Common myeloid progenitor, CD34-positive (primary cell): Measurements from ENCODE around the gene AGBL4.

Experiments used
- CTCF ChIA-PET: fragments of 350-600 bp; sonication (Branson Sonifier 250); formaldehyde crosslinking; loops from one replicate; lab custom pipeline; 2021; ENCODE audit warnings: antibody characterized with exemption; lab: Charles Lee
- POLR2A ChIA-PET: fragments of 350-600 bp; sonication (Branson Sonifier 250); formaldehyde crosslinking; loops from one replicate; lab custom pipeline; 2021; ENCODE audit warnings: antibody characterized with exemption; lab: Charles Lee
- DNase-seq, 3 donors: peaks; one replicate each; pipeline versions ENCODE4 v3.0.0 to v3.0.0-alpha.2; 2013
- H3K27ac ChIP-seq, 2 experiments: 1 replicate in 1 of 2; 2 replicates in 1 of 2; pipeline ENCODE4 v1.7.0; 2013; ENCODE audit warnings: inconsistent platforms in 2 of 2, low read length in 2 of 2, mild to moderate bottlenecking in 2 of 2, low read depth in 1 of 2, moderate library complexity in 1 of 2; ENCODE audit not compliant: severe bottlenecking in 2 of 2, insufficient read depth in 1 of 2, poor library complexity in 1 of 2
- H3K27me3 ChIP-seq, 5 experiments: replicated peaks in 2 of 5; 1 replicate in 3 of 5; 2 replicates in 2 of 5; pipeline versions ENCODE4 v1.6.1 to v1.7.0; 2013; ENCODE audit warnings: low read length in 4 of 5, mild to moderate bottlenecking in 2 of 5, moderate library complexity in 2 of 5, inconsistent platforms in 1 of 5; ENCODE audit not compliant: insufficient read depth in 5 of 5, control insufficient read depth in 4 of 5
- H3K36me3 ChIP-seq, 4 experiments: 1 replicate in 2 of 4; 2 replicates in 2 of 4; pipeline versions ENCODE4 v1.6.1 to v1.7.0; 2013; ENCODE audit warnings: low read length in 3 of 4, control low read depth in 1 of 4, mild to moderate bottlenecking in 1 of 4; ENCODE audit not compliant: control insufficient read depth in 4 of 4, insufficient read depth in 4 of 4
- H3K4me1 ChIP-seq, 4 experiments: 1 replicate in 3 of 4; 2 replicates in 1 of 4; pipeline versions ENCODE4 v1.6.1 to v1.7.1; 2013; ENCODE audit warnings: low read length in 3 of 4, mild to moderate bottlenecking in 3 of 4, control low read depth in 1 of 4, inconsistent platforms in 1 of 4, moderate library complexity in 1 of 4; ENCODE audit not compliant: control insufficient read depth in 4 of 4, insufficient read depth in 4 of 4; ENCODE audit errors: control extremely low read depth in 1 of 4
- H3K4me3 ChIP-seq, 7 experiments: 1 replicate in 4 of 7; 2 replicates in 3 of 7; pipeline versions ENCODE4 v1.5.1 to v1.7.0; 2013; ENCODE audit warnings: mild to moderate bottlenecking in 7 of 7, low read length in 6 of 7, moderate library complexity in 6 of 7, inconsistent platforms in 2 of 7, low read depth in 2 of 7, control low read depth in 1 of 7; ENCODE audit not compliant: insufficient read depth in 4 of 7, control insufficient read depth in 1 of 7; ENCODE audit errors: extremely low read depth in 1 of 7
- H3K9me3 ChIP-seq, 5 experiments: 1 replicate in 4 of 5; 2 replicates in 1 of 5; pipeline versions ENCODE4 v1.6.1 to v1.7.1; 2013; ENCODE audit warnings: low read length in 4 of 5, mild to moderate bottlenecking in 2 of 5, inconsistent platforms in 1 of 5, low read depth in 1 of 5, moderate library complexity in 1 of 5; ENCODE audit not compliant: control insufficient read depth in 4 of 5, insufficient read depth in 2 of 5; ENCODE audit errors: control extremely low read depth in 1 of 5
- WGBS: methylation state at CpG from one replicate; pipeline ENCODE4 v1.1.5; 2013; ENCODE audit not compliant: insufficient coverage; 5-methylcytosine and 5-hydroxymethylcytosine counted together

Gene AGBL4

GRCh38 chr1:49086327-49086726 lies 937.4 kb downstream of the AGBL4 start:
- ChIA-PET CTCF (no interaction called here), POLR2A (no interaction called here)
- H3K9me3 ChIP-seq = peaks cover 0 to 3% (median 0%) of the 10 kb centered on the region in 5 experiments
- H3K27me3 ChIP-seq = peaks cover 0 to 2% (median 0%) of the 10 kb centered on the region in 5 experiments
- no peak overlapping the region for H3K4me3 ChIP-seq
- no peaks in the 10 kb centered on the region for H3K4me1 ChIP-seq
- no peaks in the 10 kb centered on the region for H3K36me3 ChIP-seq
- DNase-seq = no peak
- H3K27ac ChIP-seq = no peak overlapping the region
- WGBS = 89% methylated on average over 2 of the region's 2 CpGs

GRCh38 chr1:49085079-49085478 lies 938.7 kb downstream of the AGBL4 start:
- no peaks in the 10 kb centered on the region for H3K4me1 ChIP-seq
- H3K36me3 ChIP-seq = no peaks in the 10 kb centered on the region
- H3K27ac ChIP-seq = no peak overlapping the region
- WGBS = 83% methylated on average over 2 of the region's 3 CpGs
- peaks cover 0 to 3% (median 0%) of the 10 kb centered on the region in 5 experiments for H3K9me3 ChIP-seq
- no peak overlapping the region for H3K4me3 ChIP-seq
- H3K27me3 ChIP-seq = peaks cover 0 to 2% (median 0%) of the 10 kb centered on the region in 5 experiments
- DNase-seq = no peak
- CTCF ChIA-PET = no interaction called here
- POLR2A ChIA-PET = no interaction called here

- ChIA-PET CTCF (no interaction called here), POLR2A (no interaction called here)
- Histone ChIP-seq H3K27ac (no peak overlapping the region), H3K4me3 (no peak overlapping the region), H3K9me3 (no peaks in the 10 kb centered on the region), H3K36me3 (no peaks in the 10 kb centered on the region), H3K27me3 (no peaks in the 10 kb centered on the region), H3K4me1 (no peaks in the 10 kb centered on the region)
- no CpG with 5 or more reads among the region's 1 CpG for WGBS
- DNase-seq = no peak
Measured at GRCh38 chr1:49060766-49061165, 963.0 kb downstream of the AGBL4 start.

- ChIA-PET CTCF (no interaction called here), POLR2A (no interaction called here)
- Histone ChIP-seq H3K9me3 (no peaks in the 10 kb centered on the region), H3K36me3 (no peaks in the 10 kb centered on the region), H3K27me3 (no peaks in the 10 kb centered on the region), H3K4me1 (no peaks in the 10 kb centered on the region), H3K27ac (no peak overlapping the region), H3K4me3 (no peak overlapping the region)
- no peak for DNase-seq
- WGBS = 100% methylated on average over 3 of the region's 3 CpGs
Measured at GRCh38 chr1:49059087-49059486, 964.7 kb downstream of the AGBL4 start.

GRCh38 chr1:49052102-49052501 lies 971.7 kb downstream of the AGBL4 start:
- POLR2A ChIA-PET = no interaction called here

GRCh38 chr1:49051647-49052046 lies 972.1 kb downstream of the AGBL4 start:
- no peaks in the 10 kb centered on the region for H3K4me1 ChIP-seq
- no peak overlapping the region for H3K4me3 ChIP-seq
- H3K27ac ChIP-seq = no peak overlapping the region
- H3K27me3 ChIP-seq = no peaks in the 10 kb centered on the region
- no CpG with 5 or more reads among the region's 2 CpGs for WGBS
- H3K36me3 ChIP-seq = no peaks in the 10 kb centered on the region
- no peak for DNase-seq
- H3K9me3 ChIP-seq = no peaks in the 10 kb centered on the region
- POLR2A ChIA-PET = no interaction called here
- CTCF ChIA-PET = no interaction called here

More at GRCh38 chr1:49052102-49052501, 971.7 kb downstream of the AGBL4 start:
- no peak overlapping the region for H3K27ac ChIP-seq
- WGBS = 100% methylated on average over 1 of the region's 1 CpG
- CTCF ChIA-PET = no interaction called here
- no peaks in the 10 kb centered on the region for H3K9me3 ChIP-seq
- no peak overlapping the region for H3K4me3 ChIP-seq
- H3K27me3 ChIP-seq = no peaks in the 10 kb centered on the region
- no peak for DNase-seq
- H3K36me3 ChIP-seq = no peaks in the 10 kb centered on the region
- H3K4me1 ChIP-seq = no peaks in the 10 kb centered on the region

- Histone ChIP-seq H3K36me3 (no peaks in the 10 kb centered on the region), H3K27me3 (no peaks in the 10 kb centered on the region), H3K27ac (no peak overlapping the region), H3K4me1 (no peaks in the 10 kb centered on the region), H3K4me3 (no peak overlapping the region), H3K9me3 (no peaks in the 10 kb centered on the region)
- POLR2A ChIA-PET = no interaction called here
- WGBS = 100% methylated on average over 2 of the region's 4 CpGs
- CTCF ChIA-PET = interaction anchor here (0.9 kb wide), 1 partner anchor 1293 kb away, joined by 3 read pairs; no protein-coding TSS in a partner anchor
- no peak for DNase-seq
Measured at GRCh38 chr1:49050041-49050440, 973.7 kb downstream of the AGBL4 start.
